ENCODE measurements around the gene NBPF26. TPM values are rescaled to one million over a fixed set of nuclear protein-coding genes. Genes with fewer than 3 reads are reported as not detected.

NBPF26 gene
- 18.3 and 37.2 TPM in 2 replicates for total RNA-seq

GRCh38 chr1:120723715-120724402 is at the start of gene NBPF26:
Gene NBPF26 (plus strand): TSS chr1:120723945.

Small RNAs within 50 kb of the gene (small RNA-seq; reads per million reads assigned to genes)
- 233 reads per million, percentile 99 among the genes with 10 or more reads in this experiment for gene RNVU1-19

Other genes starting within 250 kb of the NBPF26 start
- not detected in 2 replicates for gene PPIAL4A, start 165.8 kb downstream of the NBPF26 start, total RNA-seq